IMR-90 (cell line): ENCODE measurements around the gene CHD6. TPM values are rescaled to one million over a fixed set of nuclear protein-coding genes. Genes with fewer than 3 reads are reported as not detected.

Experiments
- ATAC-seq: fragments of 200-7000 bp; cut with Tn5 transposase; 2 replicates; pipeline ENCODE4 v1.9.1; 2020; ENCODE audit warnings: low read depth, mild to moderate bottlenecking, moderate library complexity
- BruUV-seq: library from RNA; stranded (reverse); fragments of 400-500 nt; replicated peaks from 2 replicates; lab custom pipeline; 2021; lab: Mats Ljungman, UMichigan
- CTCF ChIA-PET: fragments of 300-600 bp; formaldehyde crosslinking; extraction: SDS; loops from one replicate; lab custom pipeline; 2021; ENCODE audit warnings: antibody characterized with exemption; lab: Yijun Ruan, JAX
- POLR2A ChIA-PET: fragments of 300-600 bp; sonication (Branson Sonifier 250); formaldehyde crosslinking; loops from one replicate; lab custom pipeline; 2022; ENCODE audit warnings: antibody characterized with exemption; ENCODE audit not compliant: unreplicated experiment; lab: Charles Lee
- DNase-seq: peaks from one replicate; pipeline ENCODE4 v3.0.0; 2013
- H2AFZ ChIP-seq: replicated peaks from 2 replicates; pipeline ENCODE3; 2013; ENCODE audit warnings: low read length, mild to moderate bottlenecking; ENCODE audit not compliant: poor library complexity
- H2AK5ac ChIP-seq: 2 replicates; pipeline ENCODE4 v1.6.1; 2013; ENCODE audit warnings: low read depth, low read length, inconsistent platforms
- H2AK9ac ChIP-seq: replicated peaks from 2 replicates; pipeline ENCODE3; 2013; ENCODE audit warnings: mild to moderate bottlenecking, low read depth, low read length, moderate library complexity; ENCODE audit not compliant: poor library complexity
- H2BK120ac ChIP-seq: 2 replicates; pipeline ENCODE4 v1.6.1; 2013; ENCODE audit warnings: low read depth, low read length, inconsistent platforms
- H2BK15ac ChIP-seq: 3 replicates; pipeline ENCODE4 v1.6.1; 2013; ENCODE audit warnings: low read depth, low read length, inconsistent platforms
- H2BK20ac ChIP-seq: 2 replicates; pipeline ENCODE4 v1.6.1; 2013; ENCODE audit warnings: low read depth, mild to moderate bottlenecking, inconsistent platforms, low read length, moderate library complexity
- H2BK5ac ChIP-seq: 2 replicates; pipeline ENCODE4 v1.6.1; 2013; ENCODE audit warnings: mild to moderate bottlenecking, low read depth, low read length, inconsistent platforms; ENCODE audit not compliant: poor library complexity, severe bottlenecking
- H3K14ac ChIP-seq: replicated peaks from 2 replicates; pipeline ENCODE4 v1.6.1; 2013; ENCODE audit warnings: low read depth, low read length, inconsistent platforms
- H3K18ac ChIP-seq: 2 replicates; pipeline ENCODE4 v1.6.1; 2013; ENCODE audit warnings: low read depth, low read length, control low read depth
- H3K23ac ChIP-seq: 2 replicates; pipeline ENCODE4 v1.6.1; 2013; ENCODE audit warnings: low read depth, low read length, inconsistent platforms
- H3K27ac ChIP-seq: 2 replicates; pipeline ENCODE4 v1.5.1; 2013; ENCODE audit warnings: mild to moderate bottlenecking, control low read depth, low read length; ENCODE audit not compliant: insufficient read depth
- H3K27me3 ChIP-seq: 2 replicates; pipeline ENCODE4 v1.6.1; 2013; ENCODE audit warnings: low read length; ENCODE audit not compliant: control insufficient read depth, insufficient read depth
- H3K36me3 ChIP-seq: 2 replicates; pipeline ENCODE4 v1.6.1; 2013; ENCODE audit warnings: low read length, mixed read lengths; ENCODE audit not compliant: control insufficient read depth, insufficient read depth
- H3K4ac ChIP-seq: 2 replicates; pipeline ENCODE4 v1.6.1; 2013; ENCODE audit warnings: low read depth, low read length, inconsistent platforms
- H3K4me1 ChIP-seq: 2 replicates; pipeline ENCODE4 v1.6.1; 2013; ENCODE audit warnings: low read length, mixed read lengths; ENCODE audit not compliant: control insufficient read depth, insufficient read depth
- H3K4me2 ChIP-seq: 2 replicates; pipeline ENCODE4 v1.6.1; 2013; ENCODE audit warnings: low read depth, mild to moderate bottlenecking, control low read depth, low read length, moderate library complexity
- H3K4me3 ChIP-seq: 2 replicates; pipeline ENCODE4 v1.5.1; 2013; ENCODE audit warnings: low read depth, mild to moderate bottlenecking, control low read depth, low read length, moderate library complexity; ENCODE audit not compliant: insufficient read depth
- H3K56ac ChIP-seq: 2 replicates; pipeline ENCODE4 v1.6.1; 2013; ENCODE audit warnings: low read length, inconsistent platforms; ENCODE audit not compliant: insufficient read depth; ENCODE audit errors: extremely low read depth
- H3K79me1 ChIP-seq, 2 experiments: 2 replicates each; pipeline ENCODE4 v1.6.1; 2013; ENCODE audit warnings: low read length in 2 of 2, inconsistent platforms in 1 of 2, low read depth in 1 of 2
- H3K9ac ChIP-seq: 2 replicates; pipeline ENCODE4 v1.6.1; 2013; ENCODE audit warnings: low read depth, low read length, control low read depth
- H3K9me1 ChIP-seq: 2 replicates; pipeline ENCODE4 v1.6.1; 2013; ENCODE audit warnings: low read length, inconsistent platforms; ENCODE audit not compliant: insufficient read depth
- H3K9me3 ChIP-seq: 2 replicates; pipeline ENCODE4 v1.6.1; 2013; ENCODE audit warnings: low read length; ENCODE audit not compliant: control insufficient read depth, insufficient read depth
- H4K20me1 ChIP-seq: 2 replicates; pipeline ENCODE4 v1.6.1; 2013; ENCODE audit warnings: low read length, inconsistent platforms; ENCODE audit not compliant: insufficient read depth
- H4K5ac ChIP-seq: 2 replicates; pipeline ENCODE4 v1.6.1; 2013; ENCODE audit warnings: mild to moderate bottlenecking, low read depth, low read length, control low read depth
- H4K8ac ChIP-seq, 2 experiments: 2 replicates each; pipeline ENCODE4 v1.6.1; 2013; ENCODE audit warnings: low read depth in 2 of 2, low read length in 2 of 2, control low read depth in 1 of 2, inconsistent platforms in 1 of 2
- H4K91ac ChIP-seq: 2 replicates; pipeline ENCODE4 v1.6.1; 2013; ENCODE audit warnings: low read depth, low read length, inconsistent platforms; ENCODE audit not compliant: insufficient read depth
- CHD1 ChIP-seq: IDR thresholded peaks from 2 replicates; pipeline ENCODE4 v1.6.1; 2012; ENCODE audit warnings: low read depth, low read length, improper control_type of control experiment
- ELK1 ChIP-seq: fragments of 150-350 bp; IDR thresholded peaks from 2 replicates; pipeline ENCODE4 v1.6.1; 2016; ENCODE audit warnings: low read depth, mild to moderate bottlenecking, low read length, moderate library complexity, borderline replicate concordance
- MAZ ChIP-seq: IDR thresholded peaks from 2 replicates; pipeline ENCODE4 v1.6.1; 2012; ENCODE audit warnings: low read depth, mild to moderate bottlenecking, low read length, improper control_type of control experiment, moderate library complexity, borderline replicate concordance
- MXI1 ChIP-seq: IDR thresholded peaks from 2 replicates; pipeline ENCODE4 v1.6.1; 2012; ENCODE audit warnings: low read depth, mild to moderate bottlenecking, low read length, moderate library complexity, borderline replicate concordance
- NFE2L2 ChIP-seq: fragments of 150-350 bp; IDR thresholded peaks from 2 replicates; pipeline ENCODE4 v1.6.1; 2016; ENCODE audit warnings: low read depth, mild to moderate bottlenecking, low read length
- POLR2A ChIP-seq: IDR thresholded peaks from 2 replicates; pipeline ENCODE4 v1.6.1; 2012; ENCODE audit warnings: mild to moderate bottlenecking, low read depth, low read length
- RAD21 ChIP-seq: IDR thresholded peaks from 2 replicates; pipeline ENCODE4 v1.6.1; 2012; ENCODE audit warnings: low read length, improper control_type of control experiment
- RFX5 ChIP-seq: IDR thresholded peaks from 2 replicates; pipeline ENCODE4 v1.8.0; 2012; ENCODE audit warnings: low read depth, mild to moderate bottlenecking, low read length, moderate library complexity
- SMC3 ChIP-seq: fragments of 150-350 bp; IDR thresholded peaks from 2 replicates; pipeline ENCODE4 v1.6.1; 2016; ENCODE audit warnings: low read depth, mild to moderate bottlenecking, antibody characterized with exemption, low read length, moderate library complexity
- WGBS, 2 experiments: methylation state at CpG; one replicate each; pipeline versions ENCODE4 v1.1.5 to v1.1.7; 2013; ENCODE audit warnings: missing lambda C conversion rate in 2 of 2; ENCODE audit not compliant: insufficient read length in 1 of 2; ENCODE audit errors: extremely low coverage in 2 of 2; 5-methylcytosine and 5-hydroxymethylcytosine counted together
- dilution Hi-C: fragments of 300-500 bp; cut with HindIII; formaldehyde crosslinking; loops from one replicate; pipeline ENCODE4 v1.14.3; 2018; ENCODE audit warnings: low sequenced_read_pairs; ENCODE audit not compliant: unreplicated experiment
- in situ Hi-C: fragments of 300-500 bp; cut with MboI; formaldehyde crosslinking; loops from 3 replicates; pipeline ENCODE4 v1.14.3; 2019; ENCODE audit warnings: low sequenced_read_pairs, inconsistent platforms, mixed read lengths
- intact Hi-C: fragments of 100-400 bp; cut with micrococcal nuclease; formaldehyde crosslinking; loops from 2 replicates; pipeline ENCODE4 v1.10.0; 2022
- polyA plus RNA-seq, 3 experiments: library from polyadenylated mRNA; depleted of rRNA; stranded (reverse); fragments of >200 nt; gene quantifications; 2 replicates each; pipeline ENCODE4 v1.2.3, GENCODE V29; 2012; ENCODE audit warnings: low replicate concordance in 1 of 3
- total RNA-seq: library from RNA; depleted of rRNA; stranded (reverse); fragments of >200 nt; gene quantifications from 2 replicates; pipeline ENCODE4 v1.2.3, GENCODE V29; 2012

Gene CHD6
- total and polyA plus RNA-seq, 2 of the 4 experiments (the other 2 are of a cell fraction) = 8.8 to 26.7 TPM

GRCh38 chr20:41406896-41407444 is 211.2 kb downstream of the CHD6 start:
- H3K4me3 ChIP-seq = no peak overlapping the region
- no peak overlapping the region for H3K18ac ChIP-seq
- no peak overlapping the region for H3K14ac ChIP-seq
- H4K20me1 ChIP-seq = no peaks in the 10 kb centered on the region; the same call in 1 of the 2 replicates
- H2AK5ac ChIP-seq = no peak overlapping the region
- no peak for TF ChIP-seq CHD1
- TF ChIP-seq RAD21 = no peak
- TF ChIP-seq MXI1 = no peak
- TF ChIP-seq ELK1 = no peak
- no peak for TF ChIP-seq MAZ
- TF ChIP-seq POLR2A = no peak
- no peak for TF ChIP-seq RFX5
- TF ChIP-seq NFE2L2 = no peak
- no peak for TF ChIP-seq SMC3
- no peaks in the 10 kb centered on the region for H3K9me3 ChIP-seq
- no TSS peak for BruUV-seq
- no peak overlapping the region for H2AK9ac ChIP-seq
- ChIA-PET CTCF (no interaction called here), POLR2A (no interaction called here)
- no peak overlapping the region for H4K91ac ChIP-seq
- in situ Hi-C loops = no loop called here
- peaks cover 3% of the 10 kb centered on the region; the same call in 1 of the 2 replicates for H3K9me1 ChIP-seq
- intact Hi-C loops = no loop called here
- no peak overlapping the region for H2BK20ac ChIP-seq
- H2BK15ac ChIP-seq = no peak overlapping the region
- WGBS, 2 experiments = no CpG with 5 or more reads among the region's 7 CpGs
- dilution Hi-C loops = no loop called here
- DNase-seq = no peak
- H3K27me3 ChIP-seq = no peaks in the 10 kb centered on the region
- H3K27ac ChIP-seq = no peak overlapping the region
- H2AFZ ChIP-seq = no peak overlapping the region
- no peak for ATAC-seq
- no peaks in the 10 kb centered on the region for H3K4me1 ChIP-seq
- H3K4me2 ChIP-seq = no peak overlapping the region
- H4K5ac ChIP-seq = no peak overlapping the region
- no peak overlapping the region for H3K4ac ChIP-seq
- no peak overlapping the region for H3K9ac ChIP-seq
- no peak overlapping the region for H4K8ac ChIP-seq
- H2BK5ac ChIP-seq = no peak overlapping the region
- no peaks in the 10 kb centered on the region; a peak in 1 of 4 replicates for H3K79me1 ChIP-seq
- no peak overlapping the region for H2BK120ac ChIP-seq
- H3K23ac ChIP-seq = no peak overlapping the region
- peaks cover 55% of the 10 kb centered on the region for H3K36me3 ChIP-seq
- no peak overlapping the region for H3K56ac ChIP-seq
